A673 (cell line): ENCODE results near the gene SLC10A3.

Source experiments
- EZH2 ChIP-seq: fragments of 200-600 bp; sonication (generic); IDR thresholded peaks from 2 replicates; pipeline ENCODE4 v1.6.1; 2017; ENCODE audit warnings: borderline replicate concordance, low read depth, mild to moderate bottlenecking, mixed read lengths, antibody characterized with exemption, low read length; ENCODE audit not compliant: poor library complexity, severe bottlenecking
- TF ChIP-seq, protein P1 (sequence below): fragments of 300-800, 200-600 bp; sonication (generic); conservative IDR thresholded peaks from 2 replicates; pipeline ENCODE4 v1.5.1; 2017; ENCODE audit warnings: low read depth, mild to moderate bottlenecking, antibody characterized with exemption, low read length, moderate library complexity, mixed read lengths

DNA sequence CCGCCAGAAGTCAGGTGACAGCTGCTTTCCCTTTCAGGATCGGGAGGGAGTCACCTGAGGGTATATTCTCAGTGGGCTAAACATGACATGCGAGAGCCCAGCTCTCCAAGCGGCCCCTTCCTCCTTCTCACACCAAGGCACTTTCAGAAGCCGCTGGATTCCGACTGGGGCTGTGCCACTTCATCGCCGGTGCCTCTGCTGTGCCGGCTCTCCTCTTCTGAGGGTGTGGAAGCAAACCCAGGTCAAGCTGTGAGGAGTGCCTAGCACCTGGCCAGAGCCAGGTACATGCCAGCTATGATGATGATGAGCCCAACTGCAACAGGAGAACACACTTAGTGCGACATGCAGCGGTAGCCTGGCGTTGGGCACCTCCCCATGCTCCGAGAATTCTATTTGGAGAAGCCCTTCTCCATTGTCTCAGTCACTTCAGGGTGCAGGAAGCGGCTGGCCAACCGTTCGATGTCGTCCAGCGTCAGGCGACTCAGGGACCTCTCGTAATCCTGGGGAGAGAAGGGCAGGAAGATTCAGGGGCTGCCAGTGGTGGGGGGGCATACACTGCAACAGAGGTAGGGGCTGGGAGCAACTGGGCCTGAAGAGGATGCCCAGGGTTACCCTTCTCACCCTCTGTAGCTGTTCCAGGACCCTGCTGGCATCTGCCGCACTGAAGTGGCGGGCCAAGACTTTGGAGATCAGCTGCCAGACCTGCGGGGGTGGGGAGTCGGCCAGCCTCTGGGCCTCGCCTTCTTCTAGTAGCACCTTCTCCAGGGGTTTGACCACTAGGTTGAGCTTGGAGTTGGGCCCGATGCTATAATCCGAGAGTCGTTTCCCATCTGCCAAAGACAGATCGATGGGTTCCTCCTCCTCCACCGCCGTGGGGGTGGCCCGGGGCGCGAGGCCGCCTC lies 5.0 kb downstream of the SLC10A3 start:
- TF ChIP-seq EZH2: no peak
- TF ChIP-seq, protein P1, sequence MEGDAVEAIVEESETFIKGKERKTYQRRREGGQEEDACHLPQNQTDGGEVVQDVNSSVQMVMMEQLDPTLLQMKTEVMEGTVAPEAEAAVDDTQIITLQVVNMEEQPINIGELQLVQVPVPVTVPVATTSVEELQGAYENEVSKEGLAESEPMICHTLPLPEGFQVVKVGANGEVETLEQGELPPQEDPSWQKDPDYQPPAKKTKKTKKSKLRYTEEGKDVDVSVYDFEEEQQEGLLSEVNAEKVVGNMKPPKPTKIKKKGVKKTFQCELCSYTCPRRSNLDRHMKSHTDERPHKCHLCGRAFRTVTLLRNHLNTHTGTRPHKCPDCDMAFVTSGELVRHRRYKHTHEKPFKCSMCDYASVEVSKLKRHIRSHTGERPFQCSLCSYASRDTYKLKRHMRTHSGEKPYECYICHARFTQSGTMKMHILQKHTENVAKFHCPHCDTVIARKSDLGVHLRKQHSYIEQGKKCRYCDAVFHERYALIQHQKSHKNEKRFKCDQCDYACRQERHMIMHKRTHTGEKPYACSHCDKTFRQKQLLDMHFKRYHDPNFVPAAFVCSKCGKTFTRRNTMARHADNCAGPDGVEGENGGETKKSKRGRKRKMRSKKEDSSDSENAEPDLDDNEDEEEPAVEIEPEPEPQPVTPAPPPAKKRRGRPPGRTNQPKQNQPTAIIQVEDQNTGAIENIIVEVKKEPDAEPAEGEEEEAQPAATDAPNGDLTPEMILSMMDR: no peak
